PC-9 (cell line): ENCODE measurements around the gene CENPP.

ENCODE experiments used
- EZH2 ChIP-seq: fragments of 200-600 bp; sonication (generic); IDR thresholded peaks from 2 replicates; pipeline ENCODE4 v1.8.0; 2017; ENCODE audit warnings: antibody characterized with exemption, low read depth
- TF ChIP-seq, protein P1 (sequence below): fragments of 200-600 bp; sonication (generic); conservative IDR thresholded peaks from 2 replicates; pipeline ENCODE4 v1.6.1; 2017; ENCODE audit warnings: mixed run types, antibody characterized with exemption, mild to moderate bottlenecking, moderate library complexity

DNA sequence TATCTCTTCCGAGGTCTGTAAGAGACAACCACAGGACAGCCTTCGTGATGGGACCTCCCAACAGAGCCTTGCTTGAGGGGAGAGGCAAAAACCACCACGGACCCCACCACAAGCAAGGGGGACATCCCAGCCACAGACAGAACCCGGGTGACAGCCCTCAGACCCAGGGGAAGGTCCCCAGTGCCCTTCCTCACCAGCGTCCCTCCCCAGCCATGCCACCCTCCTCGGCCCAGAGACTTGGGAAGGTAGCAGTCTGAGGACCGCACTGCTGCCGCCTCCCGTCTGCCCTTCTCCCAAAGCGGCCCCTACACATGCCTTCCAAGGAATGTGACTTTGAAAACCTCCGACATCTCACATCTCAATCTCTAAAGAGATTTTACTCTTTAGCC lies 330.8 kb downstream of the CENPP start:
- TF ChIP-seq, protein P1, sequence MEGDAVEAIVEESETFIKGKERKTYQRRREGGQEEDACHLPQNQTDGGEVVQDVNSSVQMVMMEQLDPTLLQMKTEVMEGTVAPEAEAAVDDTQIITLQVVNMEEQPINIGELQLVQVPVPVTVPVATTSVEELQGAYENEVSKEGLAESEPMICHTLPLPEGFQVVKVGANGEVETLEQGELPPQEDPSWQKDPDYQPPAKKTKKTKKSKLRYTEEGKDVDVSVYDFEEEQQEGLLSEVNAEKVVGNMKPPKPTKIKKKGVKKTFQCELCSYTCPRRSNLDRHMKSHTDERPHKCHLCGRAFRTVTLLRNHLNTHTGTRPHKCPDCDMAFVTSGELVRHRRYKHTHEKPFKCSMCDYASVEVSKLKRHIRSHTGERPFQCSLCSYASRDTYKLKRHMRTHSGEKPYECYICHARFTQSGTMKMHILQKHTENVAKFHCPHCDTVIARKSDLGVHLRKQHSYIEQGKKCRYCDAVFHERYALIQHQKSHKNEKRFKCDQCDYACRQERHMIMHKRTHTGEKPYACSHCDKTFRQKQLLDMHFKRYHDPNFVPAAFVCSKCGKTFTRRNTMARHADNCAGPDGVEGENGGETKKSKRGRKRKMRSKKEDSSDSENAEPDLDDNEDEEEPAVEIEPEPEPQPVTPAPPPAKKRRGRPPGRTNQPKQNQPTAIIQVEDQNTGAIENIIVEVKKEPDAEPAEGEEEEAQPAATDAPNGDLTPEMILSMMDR: no peak
- TF ChIP-seq EZH2: no peak
